Activated CD8-positive, alpha-beta memory T cell treated with anti-CD3 and anti-CD28 coated beads, Interleukin-2, amount 50 U/mL, for 48 hours (primary cell): Measurements from ENCODE around the gene RIOK1.
"Not testable (repeated sequence)": the region's sequence is repeated elsewhere in the genome, so short reads cannot be mapped to it uniquely, and the experiment has no call there.

Source experiments
- DNase-seq: peaks from one replicate; pipeline ENCODE4 v3.0.0-alpha.2; 2020

Gene RIOK1

GRCh38 chr6:7442467-7442866, 52.9 kb downstream of the RIOK1 start:
- no peak for DNase-seq

- no peak for DNase-seq
Observed at GRCh38 chr6:7445101-7445500, 55.5 kb downstream of the RIOK1 start.

DNA sequence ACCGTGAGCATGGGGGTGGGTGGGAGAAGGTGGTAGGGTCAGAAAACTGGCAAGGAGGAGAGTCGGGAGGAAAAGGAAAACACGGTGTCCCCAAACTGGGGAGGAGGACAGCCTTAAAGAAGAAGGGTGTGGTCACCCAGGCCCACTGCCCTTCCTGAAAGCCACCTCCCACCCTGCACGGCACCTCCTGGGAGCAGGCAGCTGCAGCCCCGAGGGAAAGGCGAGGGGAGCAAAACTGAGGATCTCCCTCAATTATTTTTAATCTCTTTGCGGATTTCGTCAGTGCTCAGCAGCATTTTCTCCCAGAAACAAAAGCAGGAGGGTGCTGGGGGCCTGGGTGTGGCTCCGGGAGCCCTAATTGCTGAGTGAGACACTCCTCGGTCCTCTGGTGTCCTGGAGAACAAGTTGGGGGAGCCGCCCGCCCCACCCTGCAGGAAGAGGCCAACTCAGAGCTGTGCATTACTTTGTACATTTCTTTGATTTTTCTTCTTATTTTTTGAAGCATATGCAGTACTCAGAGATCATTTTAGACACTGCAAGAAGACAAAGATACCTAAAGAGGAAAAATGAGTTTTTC, 56.4 kb downstream of the RIOK1 start:
- no peak for DNase-seq

GRCh38 chr6:7446619-7447325, 57.2 kb downstream of the RIOK1 start:
- DNase-seq = no peak

DNA sequence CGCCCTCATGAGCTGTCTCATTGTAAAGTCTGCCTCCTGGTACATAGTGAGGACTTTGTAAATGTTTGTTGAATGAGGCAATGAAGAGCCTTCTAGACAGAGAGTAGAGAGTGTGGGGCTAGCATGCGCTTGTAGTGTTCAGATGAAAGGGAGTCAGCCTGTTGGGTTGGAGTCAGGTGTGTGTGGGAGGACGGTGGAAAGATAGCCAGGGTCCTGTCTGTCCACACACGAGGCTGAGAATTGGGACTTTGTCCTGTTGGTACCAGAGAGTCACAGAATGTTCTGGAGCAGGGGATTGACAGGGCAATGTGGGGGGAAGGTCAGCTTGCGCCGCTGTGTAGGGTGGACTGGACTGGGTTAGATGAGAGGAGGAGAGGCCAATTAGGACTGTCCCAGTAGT, 58.6 kb downstream of the RIOK1 start:
- DNase-seq = no peak

DNA sequence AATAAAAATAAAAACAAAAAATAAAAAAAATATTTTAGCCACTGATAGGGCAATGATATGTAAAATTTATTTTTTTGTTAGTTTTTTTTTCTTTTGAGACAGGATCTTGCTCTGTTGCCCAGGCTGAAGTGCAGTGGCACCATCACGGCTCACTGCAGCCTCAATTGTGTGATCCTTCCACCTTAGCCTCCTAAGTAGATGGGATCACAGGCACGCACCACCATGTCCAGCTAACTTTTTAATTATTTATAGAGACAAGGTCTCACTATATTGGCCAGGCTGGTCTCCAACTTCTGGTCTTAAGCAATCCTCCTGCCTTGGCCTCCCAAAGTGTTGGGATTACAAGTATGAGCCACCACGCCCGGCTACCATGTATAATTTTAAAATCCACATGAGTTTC, 59.4 kb downstream of the RIOK1 start:
- no peak for DNase-seq

DNA sequence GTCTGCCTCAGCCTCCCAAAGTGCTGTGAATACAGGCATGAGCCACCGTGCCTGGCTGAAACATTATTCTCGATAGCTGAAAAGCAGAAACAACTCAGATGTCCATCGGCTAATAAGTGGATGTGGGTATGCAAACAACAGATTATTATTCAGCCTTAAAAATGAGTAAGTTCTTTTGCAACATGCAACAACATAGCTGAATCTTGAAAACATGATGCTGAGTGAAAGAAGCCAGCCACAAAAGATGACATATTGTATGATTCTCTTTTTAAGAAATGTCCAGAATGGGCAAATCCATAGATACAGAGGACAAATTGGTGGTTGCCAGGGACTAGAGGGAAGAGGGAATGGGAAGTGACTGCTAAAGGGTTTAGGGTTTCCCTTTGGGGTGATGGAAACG, 61.7 kb downstream of the RIOK1 start:
- DNase-seq = no peak

DNA sequence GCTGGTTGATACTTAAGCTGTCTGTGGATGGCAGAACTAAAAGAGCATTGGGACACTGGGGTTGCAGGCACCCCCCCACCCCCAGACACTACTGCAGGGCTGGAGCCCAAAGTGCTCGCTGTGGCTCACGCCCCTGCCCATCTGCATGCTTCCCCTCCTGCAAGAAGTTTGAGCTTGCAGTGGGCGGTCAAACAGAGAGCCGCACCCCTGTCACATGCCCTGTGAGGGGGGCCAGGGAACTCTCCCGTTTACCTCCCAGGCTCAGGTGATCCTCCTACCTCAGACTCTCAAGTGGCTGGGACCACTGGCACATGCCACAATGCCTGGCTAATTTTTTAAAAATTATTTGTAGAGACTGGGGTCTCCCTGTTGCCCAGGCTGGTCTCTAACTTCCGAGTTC, 63.3 kb downstream of the RIOK1 start:
- DNase-seq = no peak

- DNase-seq = no peak
Observed at GRCh38 chr6:7454696-7455358, 65.2 kb downstream of the RIOK1 start.

DNA sequence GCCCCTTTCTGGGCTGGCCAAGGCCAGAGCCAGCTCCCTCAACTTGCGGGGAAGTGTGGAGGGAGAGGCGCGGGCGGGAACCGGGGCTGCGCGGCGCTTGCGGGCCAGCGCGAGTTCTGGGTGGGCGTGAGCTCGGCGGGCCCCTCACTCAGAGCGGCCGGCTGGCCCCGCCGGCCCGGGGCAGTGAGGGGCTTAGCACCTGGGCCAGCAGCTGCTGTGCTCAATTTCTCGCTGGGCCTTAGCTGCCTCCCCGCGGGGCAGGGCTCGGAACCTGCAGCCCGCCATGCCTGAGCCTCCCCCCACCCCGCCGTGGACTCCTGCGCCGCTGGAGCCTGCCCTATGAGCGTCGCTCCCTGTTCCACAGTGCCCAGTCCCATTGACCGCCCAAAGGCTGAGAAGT, 66.7 kb downstream of the RIOK1 start:
- not testable (repeated sequence) for DNase-seq

GRCh38 chr6:7461416-7461815, 71.8 kb downstream of the RIOK1 start:
- no peak for DNase-seq

- DNase-seq = no peak
Observed at GRCh38 chr6:7463785-7464184, 74.2 kb downstream of the RIOK1 start.

GRCh38 chr6:7467007-7467897, 77.6 kb downstream of the RIOK1 start:
- no peak for DNase-seq
